NCI-H2196 treated with DMSO at 0.1 percent for 48 hours (cell line): ENCODE data around the gene RTL1.
A peak's percentile ranks its signal among the peaks of the same experiment; 100 is the strongest.

Experiments
- DNase-seq: peaks from one replicate; lab custom pipeline; 2025; ENCODE audit not compliant: unreplicated experiment; lab: John Stamatoyannopoulos, UW

Gene RTL1

GRCh38 chr14:100903672-100904185 is at the start of gene RTL1:
Gene RTL1, minus strand, starts transcription at chr14:100903722. Its CDS starts 18,934 bp downstream, at chr14:100884788.
- DNase-seq = no peak

GRCh38 chr14:100950024-100950423 is 46.5 kb upstream of the RTL1 start:
- DNase-seq = no peak

GRCh38 chr14:100944052-100944451 is 40.5 kb upstream of the RTL1 start:
- no peak for DNase-seq

- DNase-seq = no peak
These were observed 26.7 kb upstream of the RTL1 start for GRCh38 chr14:100930270-100930669.

- DNase-seq = no peak
These were observed 12.0 kb upstream of the RTL1 start for GRCh38 chr14:100915560-100915959.

GRCh38 chr14:100914597-100915021 is 11.1 kb upstream of the RTL1 start:
- DNase-seq = no peak

- no peak for DNase-seq
These were observed 8.3 kb upstream of the RTL1 start for GRCh38 chr14:100911665-100912316.

- no peak for DNase-seq
These were observed 7.6 kb upstream of the RTL1 start for GRCh38 chr14:100910888-100911664.

- DNase-seq = no peak
These were observed 5.9 kb upstream of the RTL1 start for GRCh38 chr14:100909439-100909838.

GRCh38 chr14:100907240-100907639 is 3.7 kb upstream of the RTL1 start:
- DNase-seq = no peak

- DNase-seq = no peak
These were observed 2.9 kb upstream of the RTL1 start for GRCh38 chr14:100906420-100906819.

- DNase-seq = no peak
These were observed 1.6 kb upstream of the RTL1 start for GRCh38 chr14:100905166-100905565.

GRCh38 chr14:100904307-100905087 is 975 bp upstream of the RTL1 start:
- no peak for DNase-seq

GRCh38 chr14:100903134-100903468 is 421 bp downstream of the RTL1 start:
- no peak for DNase-seq

GRCh38 chr14:100902295-100903133 is 1.0 kb downstream of the RTL1 start:
- DNase-seq = no peak

- DNase-seq = no peak
These were observed 1.9 kb downstream of the RTL1 start for GRCh38 chr14:100901391-100902183.

GRCh38 chr14:100900837-100901390 is 2.6 kb downstream of the RTL1 start:
- DNase-seq = peak; percentile 4

- DNase-seq = no peak
These were observed 3.4 kb downstream of the RTL1 start for GRCh38 chr14:100899884-100900771.
